Spleen (tissue), 11 donors: ENCODE data around the gene KCNK13. TPM values are rescaled to one million over a fixed set of nuclear protein-coding genes. Genes with fewer than 3 reads are reported as not detected.

Source experiments
- DNase-seq: peaks from one replicate; pipeline ENCODE4 v3.0.0-alpha.2; 2020
- H3K27ac ChIP-seq, 8 donors: fragments of 200-600 bp; sonication (generic) in 7 of 8; 1 replicate in 4 of 8; 2 replicates in 4 of 8; pipeline versions ENCODE4 v1.5.0 to v1.8.0; 2016 to 2021; ENCODE audit warnings: inconsistent platforms in 4 of 8, mild to moderate bottlenecking in 4 of 8, moderate library complexity in 1 of 8
- H3K27me3 ChIP-seq, 7 donors: fragments of 200-600 bp; sonication (generic) in 6 of 7; replicated peaks in 1 of 7; 1 replicate in 4 of 7; 2 replicates in 3 of 7; pipeline versions ENCODE4 v1.5.0 to v1.8.0; 2016 to 2021; ENCODE audit warnings: inconsistent platforms in 3 of 7, mild to moderate bottlenecking in 1 of 7
- H3K36me3 ChIP-seq, 6 donors: fragments of 200-600 bp; sonication (generic) in 5 of 6; 1 replicate in 4 of 6; 2 replicates in 2 of 6; pipeline versions ENCODE4 v1.5.0 to v1.8.0; 2016 to 2021; ENCODE audit warnings: inconsistent platforms in 2 of 6
- H3K4me1 ChIP-seq, 6 donors: fragments of 200-600 bp; sonication (generic) in 5 of 6; 1 replicate in 3 of 6; 2 replicates in 3 of 6; pipeline versions ENCODE4 v1.5.0 to v1.8.0; 2016 to 2021; ENCODE audit warnings: inconsistent platforms in 3 of 6
- H3K4me3 ChIP-seq, 8 donors: fragments of 200-600 bp; sonication (generic) in 7 of 8; 1 replicate in 4 of 8; 2 replicates in 4 of 8; pipeline versions ENCODE4 v1.5.0 to v1.8.0; 2016 to 2021; ENCODE audit warnings: inconsistent platforms in 4 of 8, mild to moderate bottlenecking in 4 of 8, moderate library complexity in 2 of 8
- H3K9me3 ChIP-seq, 8 donors: fragments of 200-600 bp; sonication (generic) in 7 of 8; 1 replicate in 4 of 8; 2 replicates in 4 of 8; pipeline versions ENCODE4 v1.5.0 to v1.8.0; 2016 to 2021; ENCODE audit warnings: inconsistent platforms in 4 of 8
- POLR2A ChIP-seq, 3 donors: fragments of 450-650 bp; IDR thresholded peaks; one replicate each; pipeline ENCODE4 v1.5.1; 2017; ENCODE audit warnings: antibody characterized with exemption in 3 of 3, mild to moderate bottlenecking in 1 of 3
- POLR2AphosphoS5 ChIP-seq, 3 donors: sonication (generic); formaldehyde crosslinking; IDR thresholded peaks; one replicate each; pipeline ENCODE4 v1.5.1; 2017; ENCODE audit warnings: antibody characterized with exemption in 3 of 3
- WGBS, 5 donors: extraction: QIAGEN DNeasy Blood & Tissue Kit in 3 of 5; methylation state at CpG; one replicate each; pipeline versions ENCODE4 v1.1.5 to v1.1.7; 2013 to 2018; 5-methylcytosine and 5-hydroxymethylcytosine counted together
- intact Hi-C: fragments of 100-400 bp; cut with DNase I; formaldehyde crosslinking; loops from one replicate; pipeline ENCODE4 v1.15.0; 2023; ENCODE audit warnings: low total_unique reads
- polyA plus RNA-seq, 3 donors: library from polyadenylated mRNA; stranded (reverse); fragments of 200-250 nt; gene quantifications; one replicate each; pipeline ENCODE4 v1.2.1, GENCODE V29; 2013
- total RNA-seq, 7 donors: library from RNA; depleted of rRNA in 3 of 7; stranded (reverse); fragments of >200 nt in 3 of 7; fragmentation: NEBNext Ultra II Directional in 4 of 7; extraction: Animal tissue kit (Norgen Biotek cat#: 25700) in 4 of 7; gene quantifications; one replicate each; pipeline versions ENCODE4 v1.1.0 to v1.2.1, GENCODE V29; 2016 to 2021
- TF ChIP-seq, protein P1 (sequence below), 11 experiments: fragments of 200-600 bp in 7 of 11; fragments of 450-650 bp in 4 of 11; sonication (generic) in 4 of 11; IDR thresholded peaks in 8 of 11; conservative IDR thresholded peaks in 3 of 11; 1 replicate in 7 of 11; 2 replicates in 4 of 11; pipeline versions ENCODE4 v1.4.0 to v1.8.0; 2016 to 2021; ENCODE audit warnings: antibody characterized with exemption in 11 of 11, inconsistent platforms in 4 of 11, mild to moderate bottlenecking in 1 of 11
- donor health status: healthy with polysubstance abuse.
- donor health status: DM: no; HTN: no; CAD: no; lungs with moderate emphysema.
- donor health status: DM: no; HTN: no; CAD: no.
- donor health status: Bipolar disorder and iron deficiency.
- donor health status: healthy.
- donor health status: DM: no; HTN: no; CAD: no.
- donor health status: DM: yes; HTN: yes; CAD: no.

Gene KCNK13
- total and polyA plus RNA-seq, 10 donors, result 0.33 to 1.4 (median 0.94) TPM

GRCh38 chr14:90126260-90126659, 64.5 kb downstream of the KCNK13 start:
- TF ChIP-seq, protein P1, sequence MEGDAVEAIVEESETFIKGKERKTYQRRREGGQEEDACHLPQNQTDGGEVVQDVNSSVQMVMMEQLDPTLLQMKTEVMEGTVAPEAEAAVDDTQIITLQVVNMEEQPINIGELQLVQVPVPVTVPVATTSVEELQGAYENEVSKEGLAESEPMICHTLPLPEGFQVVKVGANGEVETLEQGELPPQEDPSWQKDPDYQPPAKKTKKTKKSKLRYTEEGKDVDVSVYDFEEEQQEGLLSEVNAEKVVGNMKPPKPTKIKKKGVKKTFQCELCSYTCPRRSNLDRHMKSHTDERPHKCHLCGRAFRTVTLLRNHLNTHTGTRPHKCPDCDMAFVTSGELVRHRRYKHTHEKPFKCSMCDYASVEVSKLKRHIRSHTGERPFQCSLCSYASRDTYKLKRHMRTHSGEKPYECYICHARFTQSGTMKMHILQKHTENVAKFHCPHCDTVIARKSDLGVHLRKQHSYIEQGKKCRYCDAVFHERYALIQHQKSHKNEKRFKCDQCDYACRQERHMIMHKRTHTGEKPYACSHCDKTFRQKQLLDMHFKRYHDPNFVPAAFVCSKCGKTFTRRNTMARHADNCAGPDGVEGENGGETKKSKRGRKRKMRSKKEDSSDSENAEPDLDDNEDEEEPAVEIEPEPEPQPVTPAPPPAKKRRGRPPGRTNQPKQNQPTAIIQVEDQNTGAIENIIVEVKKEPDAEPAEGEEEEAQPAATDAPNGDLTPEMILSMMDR (IDR thresholded peaks at IDR 0.05 in 8 of 11, conservative IDR thresholded peaks at IDR 0.05 in 3 of 11), result no peak
- no peak for TF ChIP-seq POLR2A (IDR thresholded peaks at IDR 0.05)
- no peak for TF ChIP-seq POLR2AphosphoS5 (IDR thresholded peaks at IDR 0.05)
- no peak for DNase-seq
- WGBS, 5 donors, result 89 to 94% (median 89%) methylated on average over 15 of the region's 15 CpGs
- H3K4me3 ChIP-seq, result no peak overlapping the region
- H3K9me3 ChIP-seq, result no peaks in the 10 kb centered on the region
- intact Hi-C loops, result no loop called here
- no peaks in the 10 kb centered on the region for H3K4me1 ChIP-seq
- peaks cover 0 to 6% (median 0%) of the 10 kb centered on the region in 7 donors for H3K27me3 ChIP-seq
- no peaks in the 10 kb centered on the region for H3K36me3 ChIP-seq
- no peak overlapping the region for H3K27ac ChIP-seq

DNA sequence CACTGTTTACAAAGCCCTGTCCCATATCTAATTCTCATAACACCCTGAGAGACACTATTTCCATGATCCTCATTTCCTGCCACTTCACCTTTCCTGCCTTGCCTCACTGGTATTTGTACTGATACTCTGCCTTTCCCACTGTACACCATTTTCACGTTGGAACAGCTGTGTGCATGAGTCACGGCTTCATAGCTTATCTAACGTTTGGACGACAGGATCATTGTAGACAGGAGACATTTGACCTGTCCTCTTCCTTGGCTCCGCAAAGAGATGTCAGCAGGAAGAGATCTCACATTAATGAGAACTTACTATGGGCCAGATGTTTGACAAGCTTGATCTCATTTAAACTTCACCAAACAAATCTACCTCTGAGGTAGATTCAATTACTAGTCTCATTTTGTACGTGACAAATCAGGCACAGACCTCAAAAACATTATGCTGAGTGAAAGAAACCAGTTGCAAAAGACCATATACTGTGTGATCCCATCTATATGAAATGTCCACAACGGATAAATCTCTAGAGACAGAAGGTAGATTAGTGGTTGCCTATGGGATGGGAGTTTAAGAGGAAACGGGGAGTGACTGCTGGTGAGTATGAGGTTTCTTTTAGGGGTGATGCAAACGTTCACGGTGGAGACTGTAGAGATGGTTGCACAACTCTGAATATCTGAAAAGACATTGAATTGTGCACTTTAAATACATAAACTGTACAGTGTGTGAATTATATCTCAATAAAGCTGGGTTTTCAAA, 71.2 kb downstream of the KCNK13 start:
- no peak overlapping the region for H3K4me3 ChIP-seq

DNA sequence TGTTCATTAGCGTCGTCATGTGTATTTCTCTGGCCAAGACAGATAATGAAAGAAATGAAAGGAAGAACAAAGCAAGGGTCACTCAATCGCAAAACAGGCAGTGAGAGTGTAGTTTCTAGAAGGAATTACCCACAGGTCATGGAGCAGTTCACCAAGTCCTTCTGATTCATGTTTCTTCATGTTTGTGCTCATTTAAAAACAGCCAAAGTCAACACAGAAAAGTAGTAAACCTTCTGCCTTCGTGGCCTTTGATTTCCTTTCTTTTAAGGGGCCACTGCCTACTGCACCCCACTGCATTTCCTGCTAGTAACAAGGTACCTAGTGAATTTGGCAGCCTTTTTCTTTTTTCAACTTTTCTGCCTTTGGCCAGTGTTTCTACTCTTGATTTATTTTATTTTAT, 75.1 kb downstream of the KCNK13 start:
- no peak overlapping the region for H3K27ac ChIP-seq
- TF ChIP-seq POLR2AphosphoS5 (IDR thresholded peaks at IDR 0.05) (no peak), POLR2A (IDR thresholded peaks at IDR 0.05) (no peak)
- TF ChIP-seq, protein P1 (IDR thresholded peaks at IDR 0.05 in 8 of 11, conservative IDR thresholded peaks at IDR 0.05 in 3 of 11), result no peak
- 72 to 89% (median 77%) methylated on average over 4 of the region's 4 CpGs for WGBS, 5 donors
- peaks cover 0 to 9% (median 0%) of the 10 kb centered on the region in 7 donors for H3K27me3 ChIP-seq
- H3K9me3 ChIP-seq, result no peaks in the 10 kb centered on the region
- H3K4me3 ChIP-seq, result no peak overlapping the region
- H3K4me1 ChIP-seq, result no peaks in the 10 kb centered on the region
- intact Hi-C loops, result no loop called here
- H3K36me3 ChIP-seq, result no peaks in the 10 kb centered on the region
- no peak for DNase-seq

More for the DNA sequence above, 71.2 kb downstream of the KCNK13 start:
- Histone ChIP-seq H3K27ac (no peak overlapping the region), H3K27me3 (peaks cover 0 to 14% (median 0%) of the 10 kb centered on the region in 7 donors), H3K9me3 (no peaks in the 10 kb centered on the region), H3K4me1 (no peaks in the 10 kb centered on the region), H3K36me3 (no peaks in the 10 kb centered on the region)
- no peak for DNase-seq
- TF ChIP-seq POLR2A (IDR thresholded peaks at IDR 0.05), result no peak
- TF ChIP-seq, protein P1 (IDR thresholded peaks at IDR 0.05 in 8 of 11, conservative IDR thresholded peaks at IDR 0.05 in 3 of 11), result no peak
- no peak for TF ChIP-seq POLR2AphosphoS5 (IDR thresholded peaks at IDR 0.05)
- 59 to 79% (median 66%) methylated on average over 10 of the region's 10 CpGs for WGBS, 5 donors
- intact Hi-C loops, result no loop called here

- intact Hi-C loops, result no loop called here
- H3K27me3 ChIP-seq, result peaks cover 0 to 5% (median 0%) of the 10 kb centered on the region in 7 donors
- H3K4me1 ChIP-seq, result no peaks in the 10 kb centered on the region
- 66 to 83% (median 69%) methylated on average over 4 of the region's 4 CpGs for WGBS, 5 donors
- no peaks in the 10 kb centered on the region for H3K36me3 ChIP-seq
- no peaks in the 10 kb centered on the region for H3K9me3 ChIP-seq
- no peak overlapping the region for H3K27ac ChIP-seq
- no peak for TF ChIP-seq POLR2AphosphoS5 (IDR thresholded peaks at IDR 0.05)
- TF ChIP-seq POLR2A (IDR thresholded peaks at IDR 0.05), result no peak
- TF ChIP-seq, protein P1 (IDR thresholded peaks at IDR 0.05 in 8 of 11, conservative IDR thresholded peaks at IDR 0.05 in 3 of 11), result no peak
- H3K4me3 ChIP-seq, result no peak overlapping the region
- no peak for DNase-seq
Measured at GRCh38 chr14:90137807-90138206, 76.0 kb downstream of the KCNK13 start.
